Activated T-helper 9 cell treated with anti-CD3 and anti-CD28 coated beads, Interleukin-2, amount 50 U/mL, for 16 hours (primary cell): ENCODE results near the gene RIBC1.
"Not testable (repeated sequence)": the region's sequence is repeated elsewhere in the genome, so short reads cannot be mapped to it uniquely, and the experiment has no call there.

ENCODE experiments used
- DNase-seq: peaks from one replicate; pipeline ENCODE4 v3.0.0-alpha.2; 2020; ENCODE audit warnings: low read depth

The RIBC1 gene

GRCh38 chrX:53437206-53437605 is 14.5 kb downstream of the RIBC1 start:
- DNase-seq: no peak

- no peak for DNase-seq
Observed at GRCh38 chrX:53438174-53438831, 15.6 kb downstream of the RIBC1 start.

- DNase-seq: no peak
Observed at GRCh38 chrX:53438832-53439230, 16.2 kb downstream of the RIBC1 start.

GRCh38 chrX:53440101-53440500 is 17.4 kb downstream of the RIBC1 start:
- no peak for DNase-seq

GRCh38 chrX:53440621-53441517 is 18.2 kb downstream of the RIBC1 start:
- no peak for DNase-seq

GRCh38 chrX:53441531-53442321 is 19.1 kb downstream of the RIBC1 start:
- peak; percentile 64 for DNase-seq

- DNase-seq: no peak
Observed at GRCh38 chrX:53442322-53442631, 19.6 kb downstream of the RIBC1 start.

GRCh38 chrX:53445977-53446376 is 23.3 kb downstream of the RIBC1 start:
- DNase-seq: no peak

GRCh38 chrX:53447441-53447840 is 24.8 kb downstream of the RIBC1 start:
- no peak for DNase-seq

- DNase-seq: no peak
Observed at GRCh38 chrX:53449632-53450031, 27.0 kb downstream of the RIBC1 start.

GRCh38 chrX:53452812-53453211 is 30.1 kb downstream of the RIBC1 start:
- DNase-seq: no peak

GRCh38 chrX:53456254-53456653 is 33.6 kb downstream of the RIBC1 start:
- DNase-seq: no peak

GRCh38 chrX:53458082-53458481 is 35.4 kb downstream of the RIBC1 start:
- no peak for DNase-seq

- not testable (repeated sequence) for DNase-seq
Observed at GRCh38 chrX:53468659-53469058, 46.0 kb downstream of the RIBC1 start.

- DNase-seq: no peak
Observed at GRCh38 chrX:53471346-53471745, 48.7 kb downstream of the RIBC1 start.

- no peak for DNase-seq
Observed at GRCh38 chrX:53474707-53475106, 52.0 kb downstream of the RIBC1 start.

GRCh38 chrX:53476371-53476770 is 53.7 kb downstream of the RIBC1 start:
- DNase-seq: no peak

- no peak for DNase-seq
Observed at GRCh38 chrX:53479301-53479700, 56.6 kb downstream of the RIBC1 start.
